Upper lobe of left lung (tissue), 4 donors: ENCODE measurements around the gene TOGARAM2.

Experiments
- CTCF ChIP-seq, 6 experiments: fragments of 450-650 bp in 4 of 6; fragments of 200-600 bp in 2 of 6; sonication (generic) in 2 of 6; IDR thresholded peaks; one replicate each; pipeline ENCODE4 v1.5.1; 2016 to 2019; ENCODE audit warnings: antibody characterized with exemption in 6 of 6
- EP300 ChIP-seq, 4 donors: sonication (generic); formaldehyde crosslinking; IDR thresholded peaks; one replicate each; pipeline ENCODE4 v1.5.1; 2017; ENCODE audit warnings: antibody characterized with exemption in 4 of 4, control low read depth in 2 of 4
- POLR2A ChIP-seq, 4 donors: fragments of 450-650 bp; IDR thresholded peaks; one replicate each; pipeline ENCODE4 v1.5.1; 2016 to 2017; ENCODE audit warnings: antibody characterized with exemption in 4 of 4, mild to moderate bottlenecking in 2 of 4
- POLR2AphosphoS5 ChIP-seq, 2 donors: sonication (generic); formaldehyde crosslinking; IDR thresholded peaks; one replicate each; pipeline ENCODE4 v1.5.1; 2017; ENCODE audit warnings: antibody characterized with exemption in 2 of 2

GRCh38 chr2:28949617-28950305 is 31.3 kb upstream of the TOGARAM2 start:
- TF ChIP-seq CTCF (IDR thresholded peaks at IDR 0.05) = no peak
- TF ChIP-seq POLR2AphosphoS5 (IDR thresholded peaks at IDR 0.05) = no peak
- no peak for TF ChIP-seq POLR2A (IDR thresholded peaks at IDR 0.05)
- TF ChIP-seq EP300 (IDR thresholded peaks at IDR 0.05) = no peak
